ENCODE data around the gene TMEM147.

GRCh38 chr19:35549174-35549788, 3.9 kb downstream of the TMEM147 start:
- TF ChIP-seq CTCF (IDR thresholded peaks at IDR 0.05) (peak; percentile 59 to 77 (median 61)), POLR2A (IDR thresholded peaks at IDR 0.05; ENCODE audit: low read depth) (no peak)
